ENCODE results near the gene ACY1. TPM values are rescaled to one million over a fixed set of nuclear protein-coding genes. Genes with fewer than 3 reads are reported as not detected.
"Not testable (repeated sequence)": the region's sequence is repeated elsewhere in the genome, so short reads cannot be mapped to it uniquely, and the experiment has no call there.

ACY1 gene
- total RNA-seq, 1 experiment from 2014 or later: 46.4 TPM

- Histone ChIP-seq H3K9me3 (no peaks in the 10 kb centered on the region), H3K27me3 (no peaks in the 10 kb centered on the region), H3K36me3 (peaks cover 16% of the 10 kb centered on the region), H3K4me3 (no peak overlapping the region)
- no peak for DNase-seq
These were observed 4.2 kb downstream of the ACY1 start for GRCh38 chr3:51987568-51987967.

- H3K4me3 ChIP-seq: no peak overlapping the region
These were observed 5.2 kb downstream of the ACY1 start for GRCh38 chr3:51988286-51989146.

GRCh38 chr3:51990501-51990971, 7.2 kb downstream of the ACY1 start:
- DNase-seq, H3K9me3 ChIP-seq, H3K4me3 ChIP-seq, H3K27me3 ChIP-seq: not testable (repeated sequence)
- H3K36me3 ChIP-seq: peaks cover 44% of the 10 kb centered on the region

More at GRCh38 chr3:51988286-51989146, 5.2 kb downstream of the ACY1 start:
- no peak for DNase-seq
- peaks cover 24% of the 10 kb centered on the region for H3K36me3 ChIP-seq
- H3K27me3 ChIP-seq: no peaks in the 10 kb centered on the region
- no peaks in the 10 kb centered on the region for H3K9me3 ChIP-seq

- no peak overlapping the region for H3K4me3 ChIP-seq
- no peak for DNase-seq
- H3K27me3 ChIP-seq: no peaks in the 10 kb centered on the region
- H3K9me3 ChIP-seq: no peaks in the 10 kb centered on the region
- H3K36me3 ChIP-seq: peaks cover 44% of the 10 kb centered on the region
These were observed 8.8 kb downstream of the ACY1 start for GRCh38 chr3:51992017-51992682.

- peaks cover 44% of the 10 kb centered on the region for H3K36me3 ChIP-seq
- DNase-seq, H3K4me3 ChIP-seq, H3K27me3 ChIP-seq, H3K9me3 ChIP-seq: not testable (repeated sequence)
These were observed 10.3 kb downstream of the ACY1 start for GRCh38 chr3:51993657-51994056.

- Histone ChIP-seq H3K27me3 (no peaks in the 10 kb centered on the region), H3K36me3 (peaks cover 44% of the 10 kb centered on the region), H3K4me3 (peak overlapping the region; percentile 89), H3K9me3 (no peaks in the 10 kb centered on the region)
- DNase-seq: no peak
These were observed 11.2 kb downstream of the ACY1 start for GRCh38 chr3:51994530-51994929.

GRCh38 chr3:51995346-51996163, 12.2 kb downstream of the ACY1 start, which contains the start of gene RPL29:
Gene RPL29, minus strand, starts transcription at chr3:51995895. Its CDS starts 434 bp downstream, at chr3:51995461.
- no peaks in the 10 kb centered on the region for H3K9me3 ChIP-seq
- peak within 1 kb of the TSS; percentile 89 for H3K4me3 ChIP-seq
- no peaks in the 10 kb centered on the region for H3K27me3 ChIP-seq
- peaks cover 44% of the 10 kb centered on the region for H3K36me3 ChIP-seq
- DNase-seq: peak; percentile 83

GRCh38 chr3:51997172-51997571, 13.8 kb downstream of the ACY1 start:
- H3K4me3 ChIP-seq: no peak overlapping the region
- no peak for DNase-seq
- no peaks in the 10 kb centered on the region for H3K27me3 ChIP-seq
- peaks cover 32% of the 10 kb centered on the region for H3K36me3 ChIP-seq
- no peaks in the 10 kb centered on the region for H3K9me3 ChIP-seq

GRCh38 chr3:51997935-51998596, 14.7 kb downstream of the ACY1 start:
- DNase-seq: no peak
- Histone ChIP-seq H3K36me3 (peaks cover 23% of the 10 kb centered on the region), H3K9me3 (no peaks in the 10 kb centered on the region), H3K27me3 (no peaks in the 10 kb centered on the region), H3K4me3 (no peak overlapping the region)

GRCh38 chr3:51998774-51999173, 15.4 kb downstream of the ACY1 start:
- peaks cover 18% of the 10 kb centered on the region for H3K36me3 ChIP-seq
- no peaks in the 10 kb centered on the region for H3K9me3 ChIP-seq
- no peak overlapping the region for H3K4me3 ChIP-seq
- no peak for DNase-seq
- no peaks in the 10 kb centered on the region for H3K27me3 ChIP-seq

- Histone ChIP-seq H3K9me3 (no peaks in the 10 kb centered on the region), H3K36me3 (peaks cover 7% of the 10 kb centered on the region), H3K27me3 (no peaks in the 10 kb centered on the region), H3K4me3 (no peak overlapping the region)
- DNase-seq: no peak
These were observed 16.5 kb downstream of the ACY1 start for GRCh38 chr3:51999846-52000245.

- peak; percentile 49 for DNase-seq
- H3K9me3 ChIP-seq: no peaks in the 10 kb centered on the region
- no peaks in the 10 kb centered on the region for H3K36me3 ChIP-seq
- no peaks in the 10 kb centered on the region for H3K27me3 ChIP-seq
- no peak overlapping the region for H3K4me3 ChIP-seq
These were observed 18.2 kb downstream of the ACY1 start for GRCh38 chr3:52001443-52001974.

- no peaks in the 10 kb centered on the region for H3K36me3 ChIP-seq
- no peaks in the 10 kb centered on the region for H3K9me3 ChIP-seq
- H3K4me3 ChIP-seq: no peak overlapping the region
- DNase-seq: no peak
- no peaks in the 10 kb centered on the region for H3K27me3 ChIP-seq
These were observed 19.4 kb downstream of the ACY1 start for GRCh38 chr3:52002748-52003147.

GRCh38 chr3:52004163-52004787, 20.9 kb downstream of the ACY1 start:
- no peak for DNase-seq
- Histone ChIP-seq H3K27me3 (no peaks in the 10 kb centered on the region), H3K9me3 (no peaks in the 10 kb centered on the region), H3K36me3 (no peaks in the 10 kb centered on the region), H3K4me3 (no peak overlapping the region)

GRCh38 chr3:52004906-52005395, 21.6 kb downstream of the ACY1 start:
- Histone ChIP-seq H3K9me3 (no peaks in the 10 kb centered on the region), H3K4me3 (no peak overlapping the region), H3K36me3 (no peaks in the 10 kb centered on the region), H3K27me3 (no peaks in the 10 kb centered on the region)
- no peak for DNase-seq
